Measurements from ENCODE around the gene NBAS. TPM values are rescaled to one million over a fixed set of nuclear protein-coding genes. Genes with fewer than 3 reads are reported as not detected.

Gene NBAS
- total and polyA plus RNA-seq, 7 donors = 19.5 to 52.8 (median 27.0) TPM

DNA sequence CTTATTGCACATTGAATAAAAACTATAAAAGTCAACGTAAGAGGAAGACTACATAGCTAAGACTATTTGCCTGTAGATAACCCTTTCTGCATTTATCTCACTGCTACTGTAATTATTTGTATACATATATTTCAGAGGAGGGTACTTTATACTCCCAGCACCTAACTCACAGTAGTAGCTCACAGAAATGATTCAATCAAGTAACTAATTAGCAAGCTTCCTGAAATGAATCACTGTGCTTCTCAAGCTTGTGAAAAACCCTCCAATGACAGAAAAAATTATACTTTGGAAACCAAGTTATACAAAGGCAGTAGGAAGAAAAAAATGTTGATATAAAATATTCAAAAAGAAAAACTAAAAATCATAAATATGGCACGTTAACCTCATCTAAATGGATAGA is 124.9 kb downstream of the NBAS start:
- intact Hi-C loops (cut with DNase I) = no loop called here
- H3K4me1 ChIP-seq = peaks cover 13% of the 10 kb centered on the region
- no peak overlapping the region for H3K4me3 ChIP-seq
- no peaks in the 10 kb centered on the region for H3K9me3 ChIP-seq
- WGBS, 3 donors = 94 to 97% (median 94%) methylated on average over 2 of the region's 2 CpGs
- H3K36me3 ChIP-seq (ENCODE audit: insufficient read depth in 1 of 2, low read depth in 1 of 2) = no peaks in the 10 kb centered on the region
- H3K27ac ChIP-seq = no peak overlapping the region
- DNase-seq (no peak), ATAC-seq (no peak)
- H3K27me3 ChIP-seq (ENCODE audit: insufficient read depth in 3 of 3, low read length in 2 of 3) = no peaks in the 10 kb centered on the region
- no peak for TF ChIP-seq CTCF (IDR thresholded peaks at IDR 0.05)

GRCh38 chr2:15435474-15435873 is 125.7 kb downstream of the NBAS start:
- no peaks in the 10 kb centered on the region for H3K27me3 ChIP-seq (ENCODE audit: insufficient read depth in 3 of 3, low read length in 2 of 3)
- no peak overlapping the region for H3K4me3 ChIP-seq
- ATAC-seq (no peak), DNase-seq (no peak)
- H3K9me3 ChIP-seq = no peaks in the 10 kb centered on the region
- H3K36me3 ChIP-seq (ENCODE audit: insufficient read depth in 1 of 2, low read depth in 1 of 2) = no peaks in the 10 kb centered on the region
- H3K4me1 ChIP-seq = peaks cover 13% of the 10 kb centered on the region
- no peak overlapping the region for H3K27ac ChIP-seq
- 46 to 68% (median 47%) methylated on average over 5 of the region's 5 CpGs for WGBS, 3 donors
- no peak for TF ChIP-seq CTCF (IDR thresholded peaks at IDR 0.05)
- intact Hi-C loops (cut with DNase I) = no loop called here

- no peaks in the 10 kb centered on the region for H3K9me3 ChIP-seq
- H3K4me3 ChIP-seq = no peak overlapping the region
- no peaks in the 10 kb centered on the region for H3K27me3 ChIP-seq (ENCODE audit: insufficient read depth in 3 of 3, low read length in 2 of 3)
- H3K4me1 ChIP-seq = peaks cover 7% of the 10 kb centered on the region
- DNase-seq (no peak), ATAC-seq (no peak)
- no peak for TF ChIP-seq CTCF (IDR thresholded peaks at IDR 0.05)
- 91 to 93% (median 91%) methylated on average over 5 of the region's 5 CpGs for WGBS, 3 donors
- no peaks in the 10 kb centered on the region for H3K36me3 ChIP-seq (ENCODE audit: insufficient read depth in 1 of 2, low read depth in 1 of 2)
- no peak overlapping the region for H3K27ac ChIP-seq
- intact Hi-C loops (cut with DNase I) = no loop called here
Observed at GRCh38 chr2:15432642-15433256, 128.4 kb downstream of the NBAS start.

- WGBS, 3 donors = 71 to 100% (median 83%) methylated on average over 1 of the region's 1 CpG
- no peak for TF ChIP-seq CTCF (IDR thresholded peaks at IDR 0.05)
- no peaks in the 10 kb centered on the region for H3K9me3 ChIP-seq
- H3K27me3 ChIP-seq (ENCODE audit: insufficient read depth in 3 of 3, low read length in 2 of 3) = no peaks in the 10 kb centered on the region
- ATAC-seq (no peak), DNase-seq (no peak)
- no peak overlapping the region for H3K27ac ChIP-seq
- intact Hi-C loops (cut with DNase I) = no loop called here
- no peak overlapping the region for H3K4me3 ChIP-seq
- peaks cover 0 to 6% of the 10 kb centered on the region in 2 donors for H3K36me3 ChIP-seq (ENCODE audit: insufficient read depth in 1 of 2, low read depth in 1 of 2)
- H3K4me1 ChIP-seq = no peaks in the 10 kb centered on the region
Observed at GRCh38 chr2:15429032-15429431, 132.1 kb downstream of the NBAS start.

GRCh38 chr2:15427987-15428386 is 133.1 kb downstream of the NBAS start:
- DNase-seq (no peak), ATAC-seq (no peak)
- TF ChIP-seq CTCF (IDR thresholded peaks at IDR 0.05) = no peak
- no peak overlapping the region for H3K4me3 ChIP-seq
- no peaks in the 10 kb centered on the region for H3K9me3 ChIP-seq
- no peaks in the 10 kb centered on the region for H3K4me1 ChIP-seq
- peaks cover 3 to 17% of the 10 kb centered on the region in 2 donors for H3K36me3 ChIP-seq (ENCODE audit: insufficient read depth in 1 of 2, low read depth in 1 of 2)
- no peak overlapping the region for H3K27ac ChIP-seq
- H3K27me3 ChIP-seq (ENCODE audit: insufficient read depth in 3 of 3, low read length in 2 of 3) = no peaks in the 10 kb centered on the region
- intact Hi-C loops (cut with DNase I) = no loop called here

Measured in psoas muscle (tissue), 8 donors.